Measurements from ENCODE around the gene DACT3.

Gene DACT3

DNA sequence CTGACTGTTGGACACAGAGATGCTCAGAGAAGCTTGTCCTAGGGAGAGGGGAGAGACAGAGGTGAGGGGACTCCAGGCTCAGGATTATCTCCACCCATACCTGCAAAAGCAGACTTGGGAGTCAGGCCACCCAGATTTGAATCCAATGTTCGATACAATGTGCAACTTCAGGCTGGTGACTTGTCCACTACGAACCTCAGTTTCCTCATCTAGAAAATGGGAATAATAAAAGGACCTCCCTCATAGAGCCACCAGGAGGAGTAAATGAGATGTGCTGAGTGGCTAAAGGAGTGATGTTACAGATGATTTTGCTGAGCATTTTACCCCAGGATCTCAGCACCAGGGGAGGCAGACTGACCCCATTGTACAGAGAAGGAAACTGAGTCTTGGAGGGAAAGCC is 31.0 kb upstream of the DACT3 start:
- TF ChIP-seq, protein P1, sequence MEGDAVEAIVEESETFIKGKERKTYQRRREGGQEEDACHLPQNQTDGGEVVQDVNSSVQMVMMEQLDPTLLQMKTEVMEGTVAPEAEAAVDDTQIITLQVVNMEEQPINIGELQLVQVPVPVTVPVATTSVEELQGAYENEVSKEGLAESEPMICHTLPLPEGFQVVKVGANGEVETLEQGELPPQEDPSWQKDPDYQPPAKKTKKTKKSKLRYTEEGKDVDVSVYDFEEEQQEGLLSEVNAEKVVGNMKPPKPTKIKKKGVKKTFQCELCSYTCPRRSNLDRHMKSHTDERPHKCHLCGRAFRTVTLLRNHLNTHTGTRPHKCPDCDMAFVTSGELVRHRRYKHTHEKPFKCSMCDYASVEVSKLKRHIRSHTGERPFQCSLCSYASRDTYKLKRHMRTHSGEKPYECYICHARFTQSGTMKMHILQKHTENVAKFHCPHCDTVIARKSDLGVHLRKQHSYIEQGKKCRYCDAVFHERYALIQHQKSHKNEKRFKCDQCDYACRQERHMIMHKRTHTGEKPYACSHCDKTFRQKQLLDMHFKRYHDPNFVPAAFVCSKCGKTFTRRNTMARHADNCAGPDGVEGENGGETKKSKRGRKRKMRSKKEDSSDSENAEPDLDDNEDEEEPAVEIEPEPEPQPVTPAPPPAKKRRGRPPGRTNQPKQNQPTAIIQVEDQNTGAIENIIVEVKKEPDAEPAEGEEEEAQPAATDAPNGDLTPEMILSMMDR (IDR thresholded peaks at IDR 0.05), result no peak
- Mint-ChIP-seq H3K27ac (no peak overlapping the region), H3K4me3 (no peak overlapping the region), H3K27me3 (ENCODE audit: low read depth, poor library complexity) (no peaks in the 10 kb centered on the region), H3K36me3 (ENCODE audit: low read depth) (peaks cover 92% of the 10 kb centered on the region), H3K4me1 (peaks cover 11% of the 10 kb centered on the region), H3K9me3 (no peaks in the 10 kb centered on the region)
- no peak for DNase-seq

DNA sequence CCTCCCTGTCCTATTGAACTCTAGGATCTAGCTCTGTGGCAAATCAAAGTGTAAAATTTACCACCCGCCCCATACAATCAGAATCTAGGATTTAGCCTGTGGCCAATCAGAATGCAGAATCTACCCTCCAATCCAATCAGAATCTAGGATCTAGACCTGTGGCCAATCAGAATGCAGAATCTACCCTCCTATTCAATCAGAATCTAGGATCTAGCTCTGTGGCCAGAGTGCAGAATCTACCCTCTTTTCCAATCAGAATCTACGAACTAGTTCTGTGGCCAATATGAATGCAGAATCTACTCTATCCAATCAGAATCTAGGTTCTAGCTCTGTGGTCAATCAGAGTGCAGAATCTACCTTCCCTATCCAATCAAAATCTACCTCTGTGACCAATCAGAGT is 30.1 kb upstream of the DACT3 start:
- H3K36me3 Mint-ChIP-seq (ENCODE audit: low read depth), result peaks cover 89% of the 10 kb centered on the region
- peaks cover 2% of the 10 kb centered on the region for H3K4me1 Mint-ChIP-seq
- TF ChIP-seq, protein P1 (IDR thresholded peaks at IDR 0.05), result no peak
- no peaks in the 10 kb centered on the region for H3K27me3 Mint-ChIP-seq (ENCODE audit: low read depth, poor library complexity)
- no peak for DNase-seq
- H3K9me3 Mint-ChIP-seq, result no peaks in the 10 kb centered on the region
- no peak overlapping the region for H3K4me3 Mint-ChIP-seq
- no peak overlapping the region for H3K27ac Mint-ChIP-seq

DNA sequence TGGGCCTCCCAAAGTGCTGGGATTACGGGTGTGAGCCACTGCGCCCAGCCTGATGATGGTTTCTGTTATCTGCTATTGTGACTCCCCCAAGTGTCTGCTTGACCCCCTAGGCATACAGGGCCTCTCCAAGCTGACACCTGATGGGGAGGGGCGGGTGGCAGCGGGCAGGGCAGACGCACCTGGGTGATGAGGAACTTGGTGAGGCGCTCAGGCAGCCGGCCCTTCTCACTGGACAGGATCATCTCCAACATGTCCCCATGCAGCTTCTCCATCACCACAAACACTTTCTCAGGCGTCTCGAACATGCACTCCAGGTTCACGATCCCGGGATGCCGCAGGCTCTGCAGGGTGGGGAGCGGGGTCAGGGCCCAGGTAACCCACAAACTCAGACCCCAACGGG is 28.4 kb upstream of the DACT3 start:
- TF ChIP-seq, protein P1 (IDR thresholded peaks at IDR 0.05), result no peak
- Mint-ChIP-seq H3K9me3 (no peaks in the 10 kb centered on the region), H3K27me3 (ENCODE audit: low read depth, poor library complexity) (no peaks in the 10 kb centered on the region), H3K4me3 (no peak overlapping the region), H3K4me1 (no peaks in the 10 kb centered on the region), H3K36me3 (ENCODE audit: low read depth) (peaks cover 78% of the 10 kb centered on the region), H3K27ac (no peak overlapping the region)
- DNase-seq, result no peak

DNA sequence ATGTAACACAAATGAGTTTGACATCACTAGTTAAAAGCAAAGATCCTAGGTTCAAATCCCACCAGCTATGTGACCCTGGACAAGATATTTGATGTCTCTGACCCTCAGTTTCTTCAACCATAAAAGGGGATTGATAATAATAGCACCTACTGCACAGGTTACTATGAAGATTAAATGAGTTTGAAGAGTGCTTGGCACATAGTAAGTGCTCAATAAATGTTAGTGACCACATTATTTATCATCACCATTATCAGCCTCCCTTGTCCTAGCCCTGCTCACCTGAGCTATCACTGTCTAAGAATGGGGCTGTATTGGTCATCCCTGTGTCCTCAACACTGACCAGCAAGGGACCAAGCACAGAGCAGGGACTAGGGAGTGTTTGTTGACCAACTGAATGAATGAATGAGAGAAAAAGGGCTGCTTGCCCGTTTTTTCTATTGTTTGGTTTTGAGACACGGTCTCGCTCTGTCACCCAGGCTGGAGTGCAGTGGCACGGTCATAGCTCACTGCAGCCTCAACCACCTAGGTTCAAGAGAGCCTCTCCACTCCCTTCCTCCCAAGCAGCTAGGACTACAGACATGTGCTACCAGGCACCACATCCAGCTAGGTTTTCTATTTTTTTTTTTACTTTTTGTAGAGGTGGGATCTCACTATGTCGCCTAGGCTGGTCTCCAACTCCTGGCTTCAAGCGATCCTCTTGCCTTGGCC is 26.6 kb upstream of the DACT3 start:
- no peaks in the 10 kb centered on the region for H3K9me3 Mint-ChIP-seq
- no peak overlapping the region for H3K27ac Mint-ChIP-seq
- TF ChIP-seq, protein P1 (IDR thresholded peaks at IDR 0.05), result no peak
- no peaks in the 10 kb centered on the region for H3K4me1 Mint-ChIP-seq
- H3K4me3 Mint-ChIP-seq, result no peak overlapping the region
- DNase-seq, result no peak
- peaks cover 73% of the 10 kb centered on the region for H3K36me3 Mint-ChIP-seq (ENCODE audit: low read depth)
- H3K27me3 Mint-ChIP-seq (ENCODE audit: low read depth, poor library complexity), result no peaks in the 10 kb centered on the region

DNA sequence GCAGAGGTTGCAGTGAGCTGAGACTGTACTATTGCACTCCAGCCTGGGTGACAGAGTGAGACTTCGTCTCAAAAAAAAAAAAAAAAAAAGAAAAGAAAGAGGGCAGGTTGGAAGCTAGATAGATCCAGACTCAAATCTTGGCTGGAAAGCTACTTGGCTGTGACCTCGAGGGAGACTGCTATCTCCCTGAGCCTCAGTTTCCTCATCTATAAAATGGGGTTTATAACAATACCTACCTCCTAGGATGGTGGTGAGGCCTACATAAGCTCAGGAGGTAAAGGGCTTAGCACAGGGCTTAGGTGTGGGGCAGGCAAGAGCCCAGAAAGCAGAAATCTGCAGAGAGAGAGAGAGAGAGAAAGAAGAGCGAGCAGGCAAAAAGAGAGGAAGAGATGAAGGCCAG is 24.2 kb upstream of the DACT3 start:
- Mint-ChIP-seq H3K4me3 (no peak overlapping the region), H3K4me1 (no peaks in the 10 kb centered on the region), H3K27me3 (ENCODE audit: low read depth, poor library complexity) (no peaks in the 10 kb centered on the region), H3K27ac (no peak overlapping the region), H3K9me3 (no peaks in the 10 kb centered on the region), H3K36me3 (ENCODE audit: low read depth) (peaks cover 66% of the 10 kb centered on the region)
- no peak for DNase-seq
- TF ChIP-seq, protein P1 (IDR thresholded peaks at IDR 0.05), result no peak

DNA sequence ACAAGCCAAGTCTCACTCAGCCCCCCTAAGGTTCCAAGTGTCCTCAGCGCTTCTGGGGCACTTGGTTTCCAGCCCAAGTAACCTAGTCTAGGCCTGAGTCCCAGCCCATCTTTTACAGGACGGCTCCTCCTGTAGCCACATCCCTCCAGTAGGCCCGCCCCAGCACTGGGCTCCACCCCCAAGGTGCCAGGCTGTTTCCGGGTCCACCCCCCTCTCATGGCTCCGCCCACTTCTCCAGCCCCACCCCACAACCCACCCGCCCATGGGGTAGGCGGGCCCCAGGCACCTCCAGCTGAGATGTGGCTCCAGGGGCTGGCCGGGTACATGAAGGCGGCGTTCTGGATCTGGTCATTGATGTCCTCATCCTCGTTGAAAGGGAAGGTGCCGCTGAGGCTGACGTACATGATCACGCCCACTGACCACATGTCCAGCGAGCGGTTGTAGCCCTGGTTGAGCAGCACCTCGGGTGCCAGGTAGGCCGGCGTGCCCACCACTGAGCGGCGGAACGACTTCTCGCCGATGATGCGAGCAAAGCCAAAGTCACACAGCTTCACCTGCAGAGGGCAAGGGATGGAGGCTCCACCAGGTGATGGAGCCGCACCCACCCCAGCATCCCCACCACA is 17.2 kb upstream of the DACT3 start:
- Mint-ChIP-seq H3K27me3 (ENCODE audit: low read depth, poor library complexity) (no peaks in the 10 kb centered on the region), H3K4me3 (no peak overlapping the region), H3K9me3 (no peaks in the 10 kb centered on the region), H3K4me1 (no peaks in the 10 kb centered on the region), H3K36me3 (ENCODE audit: low read depth) (peaks cover 70% of the 10 kb centered on the region), H3K27ac (no peak overlapping the region)
- TF ChIP-seq, protein P1 (IDR thresholded peaks at IDR 0.05), result no peak
- DNase-seq, result peak; percentile 40

Data from nephron progenitor cell (in vitro differentiated cells).